MCF 10A (cell line): ENCODE data around the gene PHACTR2. TPM values are rescaled to one million over a fixed set of nuclear protein-coding genes. Genes with fewer than 3 reads are reported as not detected.
A peak's percentile ranks its signal among the peaks of the same experiment; 100 is the strongest.
"Not testable (repeated sequence)": the region's sequence is repeated elsewhere in the genome, so short reads cannot be mapped to it uniquely, and the experiment has no call there.

ENCODE experiments used
- BruUV-seq: library from RNA; stranded (reverse); fragments of 400-500 nt; replicated peaks from 2 replicates; lab custom pipeline; 2021; lab: Mats Ljungman, UMichigan
- CTCF ChIA-PET: fragments of 300-600 bp; sonication (Branson Sonifier 250); formaldehyde crosslinking; extraction: SDS; loops from one replicate; lab custom pipeline; 2021; ENCODE audit warnings: antibody characterized with exemption, inconsistent platforms; lab: Yijun Ruan, JAX
- POLR2A ChIA-PET: fragments of 300-600, 350-650 bp; sonication (Branson Sonifier 250); formaldehyde crosslinking; extraction: SDS; loops from one replicate; lab custom pipeline; 2020; ENCODE audit warnings: antibody characterized with exemption, inconsistent platforms; lab: Yijun Ruan, JAX
- DNase-seq: peaks from one replicate; pipeline ENCODE4 v3.0.0-alpha.2; 2018; ENCODE audit not compliant: unreplicated experiment
- H3K27ac Mint-ChIP-seq: one replicate; pipeline ENCODE4 v1.8.0; 2022; ENCODE audit warnings: mild to moderate bottlenecking, low read depth, mixed read lengths; ENCODE audit not compliant: unreplicated experiment
- H3K27me3 Mint-ChIP-seq: one replicate; pipeline ENCODE4 v1.8.0; 2022; ENCODE audit warnings: mixed read lengths; ENCODE audit not compliant: insufficient read depth, unreplicated experiment
- H3K36me3 Mint-ChIP-seq: one replicate; pipeline ENCODE4 v1.8.0; 2022; ENCODE audit warnings: mild to moderate bottlenecking, moderate library complexity, mixed read lengths; ENCODE audit not compliant: insufficient read depth, unreplicated experiment
- H3K4me1 Mint-ChIP-seq: one replicate; pipeline ENCODE4 v1.8.0; 2022; ENCODE audit warnings: mixed read lengths; ENCODE audit not compliant: insufficient read depth, unreplicated experiment
- H3K4me3 Mint-ChIP-seq: one replicate; pipeline ENCODE4 v1.8.0; 2022; ENCODE audit warnings: mild to moderate bottlenecking, moderate library complexity, mixed read lengths; ENCODE audit not compliant: unreplicated experiment
- H3K9me3 Mint-ChIP-seq: one replicate; pipeline ENCODE4 v1.8.0; 2022; ENCODE audit warnings: mixed read lengths; ENCODE audit not compliant: unreplicated experiment
- intact Hi-C: fragments of 100-400 bp; cut with micrococcal nuclease; formaldehyde crosslinking; loops from 2 replicates; pipeline ENCODE4 v1.14.1; 2022
- total RNA-seq: library from RNA; stranded (reverse); gene quantifications from 2 replicates; pipeline ENCODE4 v1.2.3, GENCODE V29; 2022
- TF ChIP-seq, protein P1 (sequence below): fragments of 200-600 bp; IDR thresholded peaks from one replicate; pipeline ENCODE4 v1.8.0; 2022; ENCODE audit warnings: antibody characterized with exemption, mild to moderate bottlenecking; ENCODE audit not compliant: unreplicated experiment

PHACTR2 gene
- total RNA-seq, 1 experiment from 2014 or later, result 34.4 TPM

- ChIA-PET POLR2A (interaction anchor here (0.5 kb wide), 1 partner anchor 106 kb away, joined by 3 read pairs; no protein-coding TSS in a partner anchor), CTCF (interaction anchor here (0.6 to 0.7 kb wide), 3 partner anchors 149 to 642 kb away, joined by 3 read pairs; no protein-coding TSS in a partner anchor)
- peak; percentile 5 for DNase-seq
- Mint-ChIP-seq H3K27me3 (no peaks in the 10 kb centered on the region), H3K4me1 (no peaks in the 10 kb centered on the region), H3K9me3 (peaks cover 6% of the 10 kb centered on the region), H3K36me3 (peaks cover 19% of the 10 kb centered on the region), H3K27ac (no peak overlapping the region), H3K4me3 (no peak overlapping the region)
- intact Hi-C loops, result no loop called here
- BruUV-seq, result no TSS peak
- TF ChIP-seq, protein P1, sequence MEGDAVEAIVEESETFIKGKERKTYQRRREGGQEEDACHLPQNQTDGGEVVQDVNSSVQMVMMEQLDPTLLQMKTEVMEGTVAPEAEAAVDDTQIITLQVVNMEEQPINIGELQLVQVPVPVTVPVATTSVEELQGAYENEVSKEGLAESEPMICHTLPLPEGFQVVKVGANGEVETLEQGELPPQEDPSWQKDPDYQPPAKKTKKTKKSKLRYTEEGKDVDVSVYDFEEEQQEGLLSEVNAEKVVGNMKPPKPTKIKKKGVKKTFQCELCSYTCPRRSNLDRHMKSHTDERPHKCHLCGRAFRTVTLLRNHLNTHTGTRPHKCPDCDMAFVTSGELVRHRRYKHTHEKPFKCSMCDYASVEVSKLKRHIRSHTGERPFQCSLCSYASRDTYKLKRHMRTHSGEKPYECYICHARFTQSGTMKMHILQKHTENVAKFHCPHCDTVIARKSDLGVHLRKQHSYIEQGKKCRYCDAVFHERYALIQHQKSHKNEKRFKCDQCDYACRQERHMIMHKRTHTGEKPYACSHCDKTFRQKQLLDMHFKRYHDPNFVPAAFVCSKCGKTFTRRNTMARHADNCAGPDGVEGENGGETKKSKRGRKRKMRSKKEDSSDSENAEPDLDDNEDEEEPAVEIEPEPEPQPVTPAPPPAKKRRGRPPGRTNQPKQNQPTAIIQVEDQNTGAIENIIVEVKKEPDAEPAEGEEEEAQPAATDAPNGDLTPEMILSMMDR, result no peak
Measured at GRCh38 chr6:143792402-143793279, 114.9 kb downstream of the PHACTR2 start.

DNA sequence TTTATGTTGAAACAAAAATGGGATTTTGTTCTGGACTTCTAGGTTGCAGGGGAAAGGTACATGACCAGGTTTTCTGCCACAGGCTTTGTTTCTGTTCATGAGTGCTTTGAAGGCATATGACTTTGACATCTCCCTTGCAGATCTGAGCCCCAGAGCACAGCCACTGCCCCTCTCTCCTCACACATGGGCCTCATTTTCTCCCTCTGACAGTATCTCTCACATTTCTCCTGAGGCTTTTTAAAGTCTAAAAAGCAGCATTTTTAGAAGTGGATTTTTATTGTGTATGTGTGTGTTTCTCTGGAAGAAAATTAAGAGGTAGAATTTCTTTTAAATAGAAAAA is 115.5 kb downstream of the PHACTR2 start:
- no peak overlapping the region for H3K4me3 Mint-ChIP-seq

GRCh38 chr6:143796551-143796950 is 118.8 kb downstream of the PHACTR2 start:
- H3K27me3 Mint-ChIP-seq, H3K4me3 Mint-ChIP-seq, DNase-seq, CTCF ChIA-PET, POLR2A ChIA-PET, intact Hi-C loops, H3K4me1 Mint-ChIP-seq, H3K27ac Mint-ChIP-seq, BruUV-seq: not testable (repeated sequence)
- H3K36me3 Mint-ChIP-seq, result peaks cover 15% of the 10 kb centered on the region
- H3K9me3 Mint-ChIP-seq, result peaks cover 23% of the 10 kb centered on the region

More for the DNA sequence above, 115.5 kb downstream of the PHACTR2 start:
- ChIA-PET CTCF (no interaction called here), POLR2A (no interaction called here)
- peaks cover 19% of the 10 kb centered on the region for H3K36me3 Mint-ChIP-seq
- H3K27ac Mint-ChIP-seq, result no peak overlapping the region
- DNase-seq, result no peak
- H3K27me3 Mint-ChIP-seq, result no peaks in the 10 kb centered on the region
- H3K4me1 Mint-ChIP-seq, result no peaks in the 10 kb centered on the region
- TF ChIP-seq, protein P1, result no peak
- intact Hi-C loops, result no loop called here
- H3K9me3 Mint-ChIP-seq, result peaks cover 6% of the 10 kb centered on the region
- no TSS peak for BruUV-seq

- H3K27ac Mint-ChIP-seq, H3K4me1 Mint-ChIP-seq, H3K4me3 Mint-ChIP-seq, POLR2A ChIA-PET, intact Hi-C loops, H3K27me3 Mint-ChIP-seq, DNase-seq, BruUV-seq, CTCF ChIA-PET: not testable (repeated sequence)
- H3K36me3 Mint-ChIP-seq, result peaks cover 23% of the 10 kb centered on the region
- peaks cover 17% of the 10 kb centered on the region for H3K9me3 Mint-ChIP-seq
Measured at GRCh38 chr6:143798487-143798886, 120.7 kb downstream of the PHACTR2 start.
